Measurements from ENCODE around the gene TUB.

Gene TUB

GRCh38 chr11:8107642-8108041 is 26.6 kb downstream of the TUB start:
- DNase-seq (ENCODE audit: low read depth, low spot score): no peak

GRCh38 chr11:8108421-8108820 is 27.4 kb downstream of the TUB start:
- no peak for DNase-seq (ENCODE audit: low read depth, low spot score)

GRCh38 chr11:8109675-8110074 is 28.7 kb downstream of the TUB start:
- no peak for DNase-seq (ENCODE audit: low read depth, low spot score)

- no peak for DNase-seq (ENCODE audit: low read depth, low spot score)
Observed at GRCh38 chr11:8110396-8110795, 29.4 kb downstream of the TUB start.

- no peak for DNase-seq (ENCODE audit: low read depth, low spot score)
Observed at GRCh38 chr11:8111636-8112035, 30.6 kb downstream of the TUB start.

GRCh38 chr11:8122173-8122764 is 41.3 kb downstream of the TUB start:
- DNase-seq (ENCODE audit: low read depth, low spot score): no peak

GRCh38 chr11:8126649-8127289 is 45.8 kb downstream of the TUB start:
- DNase-seq (ENCODE audit: low read depth, low spot score): no peak

GRCh38 chr11:8127447-8127846 is 46.4 kb downstream of the TUB start:
- no peak for DNase-seq (ENCODE audit: low read depth, low spot score)

GRCh38 chr11:8138526-8138925 is 57.5 kb downstream of the TUB start:
- no peak for DNase-seq (ENCODE audit: low read depth, low spot score)

GRCh38 chr11:8149726-8150125 is 68.7 kb downstream of the TUB start:
- no peak for DNase-seq (ENCODE audit: low read depth, low spot score)

Measured in brain pericyte (primary cell).